GM18505 (cell line): ENCODE data around the gene NUP160.
A peak's percentile ranks its signal among the peaks of the same experiment; 100 is the strongest.
"Not testable (repeated sequence)": the region's sequence is repeated elsewhere in the genome, so short reads cannot be mapped to it uniquely, and the experiment has no call there.

Experiments used
- ATAC-seq: cut with Tn5 transposase; IDR thresholded peaks from one replicate; pipeline ENCODE4 v1.9.1; 2021; ENCODE audit not compliant: unreplicated experiment
- POLR2A ChIP-seq: IDR thresholded peaks from 4 replicates; pipeline ENCODE4 v1.6.1; 2011; ENCODE audit warnings: borderline replicate concordance; ENCODE audit not compliant: insufficient read depth, insufficient read length; ENCODE audit errors: extremely low read depth

Gene NUP160

GRCh38 chr11:47847892-47848699 is at the start of gene NUP160:
TSS of gene NUP160 (minus strand) at chr11:47848350. CDS start at chr11:47848318, 32 bp downstream.
- peak; percentile 78 for ATAC-seq
- TF ChIP-seq POLR2A, result peak; percentile 85

GRCh38 chr11:47896199-47896598 is 48.0 kb upstream of the NUP160 start:
- no peak for ATAC-seq

DNA sequence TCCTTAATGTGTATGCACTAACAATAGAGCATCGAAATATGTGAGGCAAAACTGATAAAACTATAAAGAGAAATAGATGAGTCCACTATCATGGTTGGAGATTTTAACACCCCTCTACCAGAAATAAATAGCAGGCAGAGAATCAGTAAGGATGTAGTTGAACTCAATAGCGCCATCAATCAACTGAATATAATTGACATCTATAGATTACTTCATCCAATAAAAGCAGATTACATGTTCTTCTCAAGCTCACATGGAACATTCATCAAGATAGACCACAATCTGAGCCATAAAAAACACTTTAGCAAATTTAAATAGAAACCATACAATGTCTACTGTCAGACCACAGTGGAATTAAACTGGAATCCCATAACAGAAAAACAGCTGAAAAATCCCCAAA is 46.9 kb upstream of the NUP160 start:
- no peak for ATAC-seq
- TF ChIP-seq POLR2A, result no peak

More at GRCh38 chr11:47896199-47896598, 48.0 kb upstream of the NUP160 start:
- TF ChIP-seq POLR2A, result no peak

DNA sequence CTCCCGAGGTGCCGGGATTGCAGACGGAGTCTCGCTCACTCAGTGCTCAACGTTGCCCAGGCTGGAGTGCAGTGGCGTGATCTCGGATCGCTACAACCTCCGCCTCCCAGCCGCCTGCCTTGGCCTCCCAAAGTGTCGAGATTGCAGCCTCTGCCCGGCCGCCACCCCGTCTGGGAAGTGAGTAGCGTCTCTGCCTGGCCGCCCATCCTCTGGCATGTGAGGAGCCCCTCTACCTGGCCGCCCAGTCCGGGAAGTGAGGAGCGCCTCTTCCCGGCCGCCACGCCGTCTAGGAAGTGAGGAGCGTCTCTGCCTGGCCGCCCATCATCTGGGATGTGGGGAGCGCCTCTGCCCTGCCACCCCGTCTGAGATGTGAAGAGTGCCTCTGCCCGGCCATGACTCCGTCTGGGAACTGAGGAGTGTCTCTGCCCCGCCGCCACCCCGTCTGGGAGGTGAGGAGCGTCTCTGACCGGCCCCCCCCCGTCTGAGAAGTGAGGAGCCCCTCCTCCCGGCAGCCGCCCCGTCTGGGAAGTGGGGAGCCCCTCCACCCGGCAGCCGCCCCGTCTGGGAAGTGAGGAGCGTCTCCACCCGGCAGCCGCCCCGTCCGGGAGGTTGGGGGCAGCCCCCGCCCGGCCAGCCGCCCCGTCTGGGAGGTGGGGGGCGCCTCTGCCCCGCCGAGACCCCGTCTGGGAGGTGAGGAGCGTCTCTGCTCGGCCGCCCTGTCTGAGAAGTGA is 44.6 kb upstream of the NUP160 start:
- not testable (repeated sequence) for ATAC-seq

DNA sequence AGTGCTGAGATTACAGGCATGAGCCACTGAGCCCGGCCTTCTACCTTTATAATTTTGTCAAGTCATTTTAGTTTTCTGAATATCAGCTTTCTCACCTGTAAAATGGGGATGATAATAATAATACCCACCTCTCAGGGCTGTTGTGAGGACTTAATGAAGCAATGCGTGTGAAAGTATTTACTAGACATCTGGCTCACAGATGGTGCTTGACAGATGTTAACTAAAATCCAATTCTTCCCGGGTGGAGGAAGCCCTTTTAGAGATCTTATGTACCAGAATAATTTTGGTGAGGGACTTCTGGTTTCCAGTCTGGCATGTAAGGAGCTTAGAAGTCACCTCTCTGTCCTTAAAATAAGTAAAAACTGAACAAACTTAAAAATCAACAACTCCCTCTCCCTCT is 43.7 kb upstream of the NUP160 start:
- TF ChIP-seq POLR2A, result no peak
- no peak for ATAC-seq

- TF ChIP-seq POLR2A, result no peak
- ATAC-seq, result no peak
Observed at GRCh38 chr11:47889714-47890441, 41.7 kb upstream of the NUP160 start.

DNA sequence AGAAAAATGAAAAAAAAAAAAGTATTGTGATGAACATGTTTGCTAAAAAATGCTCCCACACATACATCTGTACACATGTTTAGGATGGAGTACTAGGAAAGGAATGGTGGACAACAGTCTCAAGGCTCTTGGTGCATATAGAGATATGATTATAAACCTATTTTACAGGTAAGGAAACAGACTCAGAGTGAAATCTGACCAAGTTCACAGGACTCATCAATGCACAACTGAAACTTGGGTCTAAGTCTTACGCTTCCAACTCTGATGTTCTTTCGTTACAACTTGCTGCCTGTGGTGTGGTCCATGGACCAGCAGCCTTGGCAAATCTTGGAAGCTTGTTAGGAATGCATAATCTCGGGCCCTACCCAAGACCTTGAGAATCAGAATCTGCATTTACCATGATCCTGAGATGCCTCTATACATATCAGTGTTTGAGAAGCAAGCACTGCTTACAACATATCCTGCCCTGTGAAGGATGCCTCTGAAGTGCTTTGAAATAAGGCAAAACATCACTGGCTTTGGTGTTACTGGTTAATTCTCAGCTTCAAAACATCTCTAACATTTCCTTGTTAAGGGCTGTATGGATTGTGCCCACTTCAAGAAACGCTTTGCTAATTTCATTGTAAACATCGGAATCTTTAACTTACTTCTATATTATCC is 39.9 kb upstream of the NUP160 start:
- ATAC-seq, result no peak

DNA sequence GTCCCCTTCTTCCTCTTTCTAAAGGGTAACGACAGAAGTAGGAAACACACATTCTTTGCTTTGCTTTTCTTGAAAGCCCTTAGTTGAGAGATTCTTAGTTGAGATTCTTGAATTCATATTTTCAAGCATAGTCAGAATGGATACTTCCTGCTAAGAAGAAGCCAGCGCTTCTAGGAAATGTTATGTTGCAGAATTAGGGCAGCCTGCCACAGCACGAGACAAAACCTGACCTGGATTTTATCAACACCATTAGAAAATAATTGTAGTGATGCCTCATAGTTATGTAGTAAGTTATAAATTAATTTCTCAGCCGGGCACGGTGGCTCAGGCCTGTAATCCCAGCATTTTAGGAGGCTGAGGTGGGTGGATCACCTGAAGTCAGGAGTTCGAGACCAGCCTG is 37.9 kb upstream of the NUP160 start:
- no peak for ATAC-seq
- no peak for TF ChIP-seq POLR2A

More for the DNA sequence above, 39.9 kb upstream of the NUP160 start:
- no peak for TF ChIP-seq POLR2A

- ATAC-seq, result not testable (repeated sequence)
Observed at GRCh38 chr11:47882437-47882836, 34.3 kb upstream of the NUP160 start.

DNA sequence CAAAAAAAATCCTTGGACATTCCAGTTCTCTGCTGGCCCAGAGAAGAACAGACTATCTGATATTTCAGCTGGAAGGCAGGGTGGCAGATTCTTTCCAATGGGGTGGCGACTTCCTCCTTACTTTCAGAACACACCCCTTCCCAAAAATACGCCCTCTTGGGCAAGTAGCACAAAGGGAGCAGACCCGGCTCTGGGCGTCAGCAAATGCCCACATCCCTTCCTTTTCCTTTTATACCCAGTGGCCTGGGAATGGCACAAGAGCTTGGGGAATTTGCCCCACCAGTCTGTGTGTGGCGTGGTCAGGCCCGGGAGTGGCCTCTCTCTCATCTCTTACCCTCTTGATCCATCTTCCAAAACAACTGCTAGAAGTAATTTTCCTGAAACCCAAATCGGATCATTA is 33.0 kb upstream of the NUP160 start:
- no peak for TF ChIP-seq POLR2A
- no peak for ATAC-seq

- peak; percentile 31 for TF ChIP-seq POLR2A
- ATAC-seq, result peak; percentile 78
Observed at GRCh38 chr11:47879259-47880158, 31.4 kb upstream of the NUP160 start.

DNA sequence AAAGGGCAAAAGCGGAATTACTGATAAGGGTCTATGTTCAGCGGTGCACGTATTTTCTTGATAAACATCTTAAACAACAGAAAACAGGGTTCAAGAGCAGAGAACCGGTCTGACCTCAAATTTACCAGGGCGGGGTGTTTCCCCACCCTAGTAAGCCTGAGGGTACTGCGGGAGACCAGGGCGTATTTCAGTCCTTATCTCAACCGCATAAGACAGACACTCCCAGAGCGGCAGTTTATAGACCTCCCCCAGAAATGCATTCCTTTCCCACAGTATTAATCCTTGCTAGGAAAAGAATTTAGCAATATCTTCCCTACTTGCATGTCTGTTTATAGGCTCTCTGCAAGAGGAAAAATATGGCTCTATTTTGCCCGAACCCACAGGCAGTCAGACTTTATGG is 27.7 kb upstream of the NUP160 start:
- not testable (repeated sequence) for ATAC-seq
